HepG2 (cell line): ENCODE results near the gene FHL3. TPM values are rescaled to one million over a fixed set of nuclear protein-coding genes. Genes with fewer than 3 reads are reported as not detected.

Source experiments
- ATAC-seq: fragments of 200-7000 bp; cut with Tn5 transposase; 3 replicates; pipeline ENCODE4 v1.9.1; 2020; ENCODE audit warnings: mild to moderate bottlenecking, moderate library complexity
- BruUV-seq: library from RNA; stranded (reverse); fragments of 400-500 nt; replicated peaks from 2 replicates; lab custom pipeline; 2021; lab: Mats Ljungman, UMichigan
- CTCF ChIA-PET: fragments of 300-600 bp; formaldehyde crosslinking; extraction: SDS; loops from one replicate; lab custom pipeline; 2021; ENCODE audit warnings: low total read pairs, inconsistent platforms, low intra/inter-chr PET ratio; lab: Yijun Ruan, JAX
- POLR2A ChIA-PET: fragments of 350-600 bp; sonication (Branson Sonifier 250); formaldehyde crosslinking; loops from one replicate; lab custom pipeline; 2020; ENCODE audit warnings: antibody characterized with exemption, inconsistent platforms; lab: Yijun Ruan, JAX
- DNase-seq: peaks from one replicate; pipeline ENCODE4 v3.0.0-alpha.2; 2015; ENCODE audit warnings: low spot score
- FAIRE-seq: peaks from 3 replicates; lab custom pipeline; 2011; peaks lifted over from hg19 to GRCh38; lab: Jason Lieb, UNC
- H2AFZ ChIP-seq: one replicate; pipeline ENCODE4 v1.6.1; 2011; ENCODE audit warnings: low read length, inconsistent platforms
- H3K27ac ChIP-seq: fragments of 300-600 bp; 3 replicates; pipeline ENCODE4 v1.8.0; 2011; ENCODE audit warnings: mixed run types, mild to moderate bottlenecking, mixed read lengths, low read length, inconsistent platforms; ENCODE audit not compliant: insufficient read depth; ENCODE audit errors: extremely low read length
- H3K27me3 ChIP-seq, 2 experiments: fragments of 200-600 bp in 1 of 2; 2 replicates in 1 of 2; 3 replicates in 1 of 2; pipeline versions ENCODE4 v1.6.0 to v1.8.0; 2011; ENCODE audit warnings: low read length in 2 of 2, mild to moderate bottlenecking in 2 of 2, moderate library complexity in 2 of 2, inconsistent platforms in 1 of 2; ENCODE audit not compliant: insufficient read depth in 2 of 2, control insufficient read depth in 1 of 2
- H3K36me3 ChIP-seq, 2 experiments: fragments of 200-600 bp in 1 of 2; replicated peaks in 1 of 2; 2 replicates in 1 of 2; 3 replicates in 1 of 2; pipeline versions ENCODE4 v1.5.1 to v1.8.0; 2011; ENCODE audit warnings: low read length in 2 of 2, inconsistent platforms in 1 of 2; ENCODE audit not compliant: insufficient read depth in 2 of 2, control insufficient read depth in 1 of 2
- H3K4me1 ChIP-seq: 2 replicates; pipeline ENCODE4 v1.5.1; 2012; ENCODE audit warnings: low read length, inconsistent platforms; ENCODE audit not compliant: insufficient read depth
- H3K4me2 ChIP-seq: 2 replicates; pipeline ENCODE4 v1.6.0; 2011; ENCODE audit warnings: low read depth, low read length, inconsistent platforms
- H3K4me3 ChIP-seq, 3 experiments: fragments of 200-600 bp in 1 of 3; sonication (generic), shearing (Covaris generic) in 1 of 3; replicated peaks in 1 of 3; 2 replicates each; pipeline ENCODE4 v1.5.1; 2011 to 2016; ENCODE audit warnings: low read length in 3 of 3, inconsistent platforms in 2 of 3, low read depth in 2 of 3, mild to moderate bottlenecking in 2 of 3, control low read depth in 1 of 3, mixed read lengths in 1 of 3; ENCODE audit not compliant: insufficient read depth in 1 of 3
- H3K79me2 ChIP-seq: one replicate; pipeline ENCODE4 v1.6.1; 2011; ENCODE audit warnings: low read length, inconsistent platforms; ENCODE audit not compliant: insufficient read depth
- H3K9ac ChIP-seq: 2 replicates; pipeline ENCODE4 v1.6.0; 2011; ENCODE audit warnings: mild to moderate bottlenecking, low read depth, low read length, inconsistent platforms; ENCODE audit not compliant: insufficient read depth
- H3K9me3 ChIP-seq: 2 replicates; pipeline ENCODE4 v1.5.1; 2012; ENCODE audit warnings: mild to moderate bottlenecking, low read length
- H4K20me1 ChIP-seq: 2 replicates; pipeline ENCODE4 v1.6.0; 2011; ENCODE audit warnings: inconsistent platforms, mild to moderate bottlenecking, low read length, moderate library complexity; ENCODE audit not compliant: insufficient read depth
- ARID4A ChIP-seq: sonication (generic); formaldehyde crosslinking; IDR thresholded peaks from 2 replicates; pipeline ENCODE4 v1.5.0; 2020; ENCODE audit warnings: mild to moderate bottlenecking, missing genetic modification reagents, borderline replicate concordance
- ELF1 ChIP-seq: sonication (generic); formaldehyde crosslinking; IDR thresholded peaks from 2 replicates; pipeline ENCODE4 v1.4.0; 2020; ENCODE audit warnings: missing genetic modification reagents
- ELF3 ChIP-seq: IDR thresholded peaks from 2 replicates; pipeline ENCODE4 v1.6.1; 2016; ENCODE audit warnings: missing genetic modification reagents, missing compliant biosample characterization
- RAD21 ChIP-seq: fragments of 450-650 bp; formaldehyde crosslinking; IDR thresholded peaks from 2 replicates; pipeline ENCODE4 v1.5.0; 2020; ENCODE audit warnings: mild to moderate bottlenecking
- RBM22 ChIP-seq: fragments of 200-400 bp; formaldehyde crosslinking; optimal IDR thresholded peaks from 2 replicates; pipeline ENCODE3; 2017; ENCODE audit warnings: mild to moderate bottlenecking, low read length, moderate library complexity
- SMC3 ChIP-seq: IDR thresholded peaks from 2 replicates; pipeline ENCODE4 v1.6.1; 2011; ENCODE audit warnings: low read length, improper control_type of control experiment
- STAG1 ChIP-seq: sonication (generic); formaldehyde crosslinking; IDR thresholded peaks from 2 replicates; pipeline ENCODE4 v1.4.0; 2020; ENCODE audit warnings: missing genetic modification reagents
- XRCC5 ChIP-seq: fragments of 200-400 bp; formaldehyde crosslinking; optimal IDR thresholded peaks from 2 replicates; pipeline ENCODE3; 2017; ENCODE audit warnings: mild to moderate bottlenecking, low read length
- ZNF24 ChIP-seq: fragments of 450-650 bp; IDR thresholded peaks from 2 replicates; pipeline ENCODE4 v1.6.1; 2017; ENCODE audit warnings: antibody characterized with exemption, mild to moderate bottlenecking
- ZNF431 ChIP-seq: sonication (generic); formaldehyde crosslinking; IDR thresholded peaks from 2 replicates; pipeline ENCODE4 v1.9.0; 2022; ENCODE audit warnings: missing genetic modification reagents, low read depth, mild to moderate bottlenecking, borderline replicate concordance
- WGBS: methylation state at CpG from one replicate; pipeline ENCODE4 v1.1.6; 2017; ENCODE audit warnings: low lambda C conversion rate; 5-methylcytosine and 5-hydroxymethylcytosine counted together
- in situ Hi-C: cut with HindIII; loops from 2 replicates; pipeline ENCODE4 v1.10.0; 2017; ENCODE audit warnings: low pct_unique_long_range_greater_than_20kb; ENCODE audit not compliant: extremely low pct_ligation_motif_present
- intact Hi-C: fragments of 100-400 bp; cut with micrococcal nuclease; formaldehyde crosslinking; loops from one replicate; pipeline ENCODE4 v1.10.0; 2022; ENCODE audit not compliant: unreplicated experiment
- polyA plus RNA-seq, 8 experiments: library from polyadenylated mRNA; depleted of rRNA in 3 of 8; stranded (reverse) in 7 of 8; unstranded in 1 of 8; fragments of >200 nt; fragmentation: Illumina TruSeq in 4 of 8; extraction: Trizol in 4 of 8; gene quantifications; 2 replicates each; pipeline versions ENCODE4 v1.2.1 to v1.2.3, GENCODE V29; 2011 to 2016; ENCODE audit warnings: low read depth in 4 of 8, missing spikeins in 1 of 8, mixed read lengths in 1 of 8; ENCODE audit not compliant: insufficient read depth in 1 of 8
- total RNA-seq, 5 experiments: library from RNA; depleted of rRNA; stranded (reverse); fragments of >200 nt; fragmentation: Illumina TruSeq; extraction: Trizol; gene quantifications; 2 replicates each; pipeline ENCODE4 v1.2.3, GENCODE V29; 2016; ENCODE audit warnings: low read depth in 1 of 5
- TF ChIP-seq, protein P1 (sequence below): sonication (generic); formaldehyde crosslinking; IDR thresholded peaks from 2 replicates; pipeline ENCODE4 v1.5.0; 2020; ENCODE audit warnings: mild to moderate bottlenecking, missing genetic modification reagents, moderate library complexity

FHL3 gene
- total and polyA plus RNA-seq, 2 of the 13 experiments (the other 11 are each of a cell fraction or from before 2014, with no cell fraction given), result 2.8 to 6.6 TPM

GRCh38 chr1:38026592-38027200 is 21.4 kb upstream of the FHL3 start:
- CTCF ChIA-PET, result interaction anchor here (1.1 to 1.4 kb wide), 2 partner anchors 560 to 808 kb away, joined by 4 to 11 read pairs; no protein-coding TSS in a partner anchor
- TF ChIP-seq RAD21 (CRISPR knock-in tag) (peak; percentile 51; the same call in 1 of the 2 replicates), SMC3 (peak; percentile 69), ELF3 (peak; percentile 45; the same call in 1 of the 2 replicates), ELF1 (peak; percentile 35; the same call in 1 of the 2 replicates), ARID4A (CRISPR knock-in tag) (0 out of 2 replicates have a peak, but pooled peaks have one; percentile 19), XRCC5 (peak; percentile 26), RBM22 (peak; percentile 18), ZNF24 (no peak), ZNF431 (CRISPR knock-in tag) (no peak), STAG1 (CRISPR knock-in tag) (peak; percentile 78)
- TF ChIP-seq, protein P1, sequence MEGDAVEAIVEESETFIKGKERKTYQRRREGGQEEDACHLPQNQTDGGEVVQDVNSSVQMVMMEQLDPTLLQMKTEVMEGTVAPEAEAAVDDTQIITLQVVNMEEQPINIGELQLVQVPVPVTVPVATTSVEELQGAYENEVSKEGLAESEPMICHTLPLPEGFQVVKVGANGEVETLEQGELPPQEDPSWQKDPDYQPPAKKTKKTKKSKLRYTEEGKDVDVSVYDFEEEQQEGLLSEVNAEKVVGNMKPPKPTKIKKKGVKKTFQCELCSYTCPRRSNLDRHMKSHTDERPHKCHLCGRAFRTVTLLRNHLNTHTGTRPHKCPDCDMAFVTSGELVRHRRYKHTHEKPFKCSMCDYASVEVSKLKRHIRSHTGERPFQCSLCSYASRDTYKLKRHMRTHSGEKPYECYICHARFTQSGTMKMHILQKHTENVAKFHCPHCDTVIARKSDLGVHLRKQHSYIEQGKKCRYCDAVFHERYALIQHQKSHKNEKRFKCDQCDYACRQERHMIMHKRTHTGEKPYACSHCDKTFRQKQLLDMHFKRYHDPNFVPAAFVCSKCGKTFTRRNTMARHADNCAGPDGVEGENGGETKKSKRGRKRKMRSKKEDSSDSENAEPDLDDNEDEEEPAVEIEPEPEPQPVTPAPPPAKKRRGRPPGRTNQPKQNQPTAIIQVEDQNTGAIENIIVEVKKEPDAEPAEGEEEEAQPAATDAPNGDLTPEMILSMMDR (CRISPR knock-in tag), result peak; percentile 81
- Histone ChIP-seq H3K4me2 (no peak overlapping the region), H3K27ac (no peak overlapping the region), H3K4me3 (no peak overlapping the region), H3K9me3 (no peaks in the 10 kb centered on the region), H3K79me2 (no peaks in the 10 kb centered on the region), H3K36me3 (peaks cover 15 to 34% of the 10 kb centered on the region in 2 experiments), H3K27me3 (no peaks in the 10 kb centered on the region), H3K9ac (no peak overlapping the region), H4K20me1 (no peaks in the 10 kb centered on the region), H3K4me1 (peaks cover 22% of the 10 kb centered on the region), H2AFZ (no peak overlapping the region)
- POLR2A ChIA-PET, result interaction anchor here (0.6 kb wide), 1 partner anchor 1776 kb away, joined by 3 read pairs; no protein-coding TSS in a partner anchor
- no peak for FAIRE-seq
- in situ Hi-C loops, result no loop called here
- no TSS peak for BruUV-seq
- DNase-seq, result no peak
- intact Hi-C loops, result no loop called here
- ATAC-seq, result peak; percentile 48
- WGBS, result 93% methylated on average over 7 of the region's 8 CpGs
